SK-N-SH (cell line): ENCODE results near the gene KCNF1. TPM values are rescaled to one million over a fixed set of nuclear protein-coding genes. Genes with fewer than 3 reads are reported as not detected.

ENCODE experiments used
- CTCF ChIA-PET: fragments of 300-600, 350-600 bp; formaldehyde crosslinking; extraction: SDS; loops from one replicate; lab custom pipeline; 2021; lab: Yijun Ruan, JAX
- POLR2A ChIA-PET: fragments of 350-600 bp; sonication (Branson Sonifier 250); formaldehyde crosslinking; extraction: SDS; loops from one replicate; lab custom pipeline; 2020; ENCODE audit warnings: antibody characterized with exemption, inconsistent platforms; lab: Yijun Ruan, JAX
- DNase-seq: peaks from one replicate; pipeline ENCODE4 v3.0.0; 2012
- H2AFZ ChIP-seq: fragments of 200-600 bp; sonication (generic); 2 replicates; pipeline ENCODE4 v1.8.1; 2016; ENCODE audit warnings: antibody characterized with exemption, mild to moderate bottlenecking, low read depth
- H3F3A ChIP-seq: fragments of 200-600 bp; sonication (generic); replicated peaks from 2 replicates; pipeline ENCODE3; 2016; ENCODE audit warnings: antibody characterized with exemption, mild to moderate bottlenecking; ENCODE audit not compliant: insufficient read depth
- H3K27ac ChIP-seq, 2 experiments: fragments of 200-500 bp in 1 of 2; fragments of 200-600 bp in 1 of 2; sonication (Bioruptor generic) in 1 of 2; sonication (generic), shearing (Covaris generic) in 1 of 2; 2 replicates each; pipeline versions ENCODE4 v1.5.1 to v1.6.1; 2014 to 2016; ENCODE audit warnings: low read depth in 2 of 2, inconsistent platforms in 1 of 2, low read length in 1 of 2, mild to moderate bottlenecking in 1 of 2, mixed read lengths in 1 of 2
- H3K27me3 ChIP-seq: fragments of 200-600 bp; sonication (generic), shearing (Covaris generic); 2 replicates; pipeline ENCODE4 v1.6.1; 2016; ENCODE audit warnings: mixed run types; ENCODE audit not compliant: insufficient read depth
- H3K36me3 ChIP-seq, 2 experiments: fragments of 200-500 bp in 1 of 2; fragments of 200-600 bp in 1 of 2; sonication (Bioruptor generic) in 1 of 2; sonication (generic) in 1 of 2; replicated peaks in 1 of 2; 2 replicates each; pipeline versions ENCODE3 to v1.5.1; 2014 to 2016; ENCODE audit warnings: low read length in 1 of 2, mild to moderate bottlenecking in 1 of 2; ENCODE audit not compliant: insufficient read depth in 2 of 2, control insufficient read depth in 1 of 2
- H3K4me1 ChIP-seq, 2 experiments: fragments of 200-500 bp in 1 of 2; fragments of 200-600 bp in 1 of 2; sonication (Bioruptor generic) in 1 of 2; sonication (generic), shearing (Covaris generic) in 1 of 2; 2 replicates each; pipeline versions ENCODE4 v1.5.1 to v1.6.1; 2014 to 2016; ENCODE audit warnings: low read depth in 1 of 2, low read length in 1 of 2, mixed run types in 1 of 2; ENCODE audit not compliant: insufficient read depth in 2 of 2, control insufficient read depth in 1 of 2
- H3K4me2 ChIP-seq: fragments of 200-600 bp; sonication (generic), shearing (Covaris generic); 2 replicates; pipeline ENCODE4 v1.6.1; 2017; ENCODE audit warnings: mixed run types
- H3K4me3 ChIP-seq, 2 experiments: fragments of 200-500 bp in 1 of 2; fragments of 200-600 bp in 1 of 2; sonication (Bioruptor generic) in 1 of 2; sonication (generic), shearing (Covaris generic) in 1 of 2; 2 replicates each; pipeline versions ENCODE4 v1.5.1 to v1.8.1; 2014 to 2016; ENCODE audit warnings: low read depth in 2 of 2, inconsistent platforms in 1 of 2, low read length in 1 of 2, mild to moderate bottlenecking in 1 of 2, mixed read lengths in 1 of 2, moderate library complexity in 1 of 2
- H3K79me2 ChIP-seq: fragments of 200-600 bp; sonication (generic); 2 replicates; pipeline ENCODE4 v1.8.1; 2017; ENCODE audit warnings: mild to moderate bottlenecking; ENCODE audit not compliant: insufficient read depth
- H3K9ac ChIP-seq: fragments of 200-600 bp; sonication (generic); 2 replicates; pipeline ENCODE4 v1.6.1; 2017; ENCODE audit warnings: mixed run types
- H3K9me2 ChIP-seq: fragments of 200-600 bp; sonication (generic); 2 replicates; pipeline ENCODE4 v1.6.1; 2017; ENCODE audit warnings: mixed run types
- H3K9me3 ChIP-seq: fragments of 200-600 bp; sonication (generic); 2 replicates; pipeline ENCODE4 v1.6.1; 2017; ENCODE audit warnings: mixed run types, mild to moderate bottlenecking, moderate library complexity
- H4K20me1 ChIP-seq: fragments of 200-600 bp; sonication (generic); 2 replicates; pipeline ENCODE4 v1.6.1; 2017; ENCODE audit warnings: mild to moderate bottlenecking, mixed run types; ENCODE audit not compliant: insufficient read depth
- CHD2 ChIP-seq: fragments of 150-350 bp; IDR thresholded peaks from 2 replicates; pipeline ENCODE4 v1.6.1; 2018; ENCODE audit warnings: low read length; ENCODE audit not compliant: partially characterized antibody
- EZH2phosphoT487 ChIP-seq: fragments of 200-600 bp; sonication (generic); IDR thresholded peaks from 2 replicates; pipeline ENCODE4 v1.6.1; 2017; ENCODE audit warnings: low read depth, mixed run types, mild to moderate bottlenecking, antibody characterized with exemption, moderate library complexity, borderline replicate concordance
- FOSL2 ChIP-seq: IDR thresholded peaks from 2 replicates; pipeline ENCODE4 v1.4.0; 2012; ENCODE audit warnings: low read depth, mild to moderate bottlenecking, moderate library complexity, borderline replicate concordance
- FOXM1 ChIP-seq: IDR thresholded peaks from 2 replicates; pipeline ENCODE4 v1.4.0; 2012; ENCODE audit warnings: low read depth, mild to moderate bottlenecking
- IRF3 ChIP-seq: fragments of 150-350 bp; IDR thresholded peaks from 2 replicates; pipeline ENCODE4 v1.6.1; 2016; ENCODE audit warnings: mild to moderate bottlenecking, low read depth, low read length
- MXI1 ChIP-seq: IDR thresholded peaks from 2 replicates; pipeline ENCODE4 v1.6.1; 2012; ENCODE audit warnings: mild to moderate bottlenecking, low read depth, low read length, improper control_type of control experiment
- NRF1 ChIP-seq: IDR thresholded peaks from 2 replicates; pipeline ENCODE4 v1.6.1; 2012; ENCODE audit warnings: low read depth, mild to moderate bottlenecking, low read length
- PBX3 ChIP-seq: IDR thresholded peaks from 2 replicates; pipeline ENCODE4; 2012
- TCF12 ChIP-seq: IDR thresholded peaks from 2 replicates; pipeline ENCODE4 v1.4.0; 2012
- TEAD4 ChIP-seq: IDR thresholded peaks from 2 replicates; pipeline ENCODE4 v1.4.0; 2012; ENCODE audit warnings: mild to moderate bottlenecking, borderline replicate concordance; ENCODE audit not compliant: insufficient read depth
- YY1 ChIP-seq: IDR thresholded peaks from 2 replicates; pipeline ENCODE4 v1.4.0; 2012; ENCODE audit warnings: low read depth, mild to moderate bottlenecking
- WGBS: methylation state at CpG from one replicate; pipeline ENCODE4 v1.1.6; 2017; ENCODE audit warnings: low lambda C conversion rate; 5-methylcytosine and 5-hydroxymethylcytosine counted together
- polyA plus RNA-seq, 3 experiments: library from polyadenylated mRNA; depleted of rRNA; stranded (reverse); fragments of >200 nt; gene quantifications; 2 replicates each; pipeline ENCODE4 v1.2.3, GENCODE V29; 2012

The KCNF1 gene
- polyA plus RNA-seq, 1 of the 3 experiments (the other 2 are of a cell fraction), result 0.23 TPM

DNA sequence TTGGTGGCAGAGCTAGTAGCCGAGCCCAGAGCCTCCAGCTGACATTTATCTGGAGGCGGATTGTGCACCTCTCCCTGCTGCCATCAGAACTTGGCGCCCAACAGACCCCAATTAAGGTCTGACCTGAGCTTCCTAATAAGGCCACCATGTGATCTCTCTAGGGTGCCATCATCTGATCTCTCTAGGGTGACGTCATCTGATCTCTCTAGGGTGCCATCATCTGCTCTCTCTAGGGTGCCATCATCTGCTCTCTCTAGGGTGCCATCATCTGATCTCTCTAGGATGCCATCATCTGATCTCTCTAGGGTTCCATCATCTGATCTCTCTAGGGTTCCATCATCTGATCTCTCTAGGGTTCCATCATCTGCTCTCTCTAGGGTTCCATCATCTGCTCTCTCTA, 6.2 kb downstream of the KCNF1 start (continued):
- TF ChIP-seq IRF3, result no peak
- TF ChIP-seq MXI1, result no peak
- TF ChIP-seq CHD2, result no peak
- TF ChIP-seq TEAD4, result no peak
- no peak for TF ChIP-seq NRF1

- CTCF ChIA-PET, result interaction anchor here (0.8 to 13.7 kb wide), 2 partner anchors 86 to 205 kb away, joined by 3 to 192 read pairs; no protein-coding TSS in a partner anchor
- peaks cover 0 to 6% of the 10 kb centered on the region in 2 experiments; a peak in 1 of 4 replicates for H3K4me1 ChIP-seq
- H3F3A ChIP-seq, result no peaks in the 10 kb centered on the region
- no peaks in the 10 kb centered on the region; the same call in 1 of the 2 replicates for H3K27me3 ChIP-seq
- H3K9me3 ChIP-seq, result no peaks in the 10 kb centered on the region
- no peaks in the 10 kb centered on the region for H3K9me2 ChIP-seq
- H3K4me3 ChIP-seq, result no peak overlapping the region
- no peak overlapping the region for H2AFZ ChIP-seq
- no peaks in the 10 kb centered on the region for H3K36me3 ChIP-seq
- TF ChIP-seq FOSL2 (no peak), EZH2phosphoT487 (no peak)
- POLR2A ChIA-PET, result no interaction called here
- DNase-seq, result no peak
- no peak overlapping the region for H3K9ac ChIP-seq
- H3K27ac ChIP-seq, result no peak overlapping the region
- no peaks in the 10 kb centered on the region for H3K79me2 ChIP-seq
- WGBS, result 79% methylated on average over 20 of the region's 20 CpGs
- H4K20me1 ChIP-seq, result no peaks in the 10 kb centered on the region
- H3K4me2 ChIP-seq, result peak overlapping the region; percentile 31; the same call in 1 of the 2 replicates
Measured at GRCh38 chr2:10918661-10919409, 7.1 kb downstream of the KCNF1 start.

GRCh38 chr2:10919410-10919770, 7.7 kb downstream of the KCNF1 start:
- Histone ChIP-seq H3K9me3 (no peaks in the 10 kb centered on the region), H3K9ac (no peak overlapping the region), H2AFZ (no peak overlapping the region), H3K27me3 (no peaks in the 10 kb centered on the region; the same call in 1 of the 2 replicates), H3K27ac (no peak overlapping the region), H3K4me3 (no peak overlapping the region), H3F3A (no peaks in the 10 kb centered on the region), H3K36me3 (no peaks in the 10 kb centered on the region), H3K4me2 (no peak overlapping the region), H3K4me1 (peaks cover 0 to 6% of the 10 kb centered on the region in 2 experiments; a peak in 1 of 4 replicates), H3K79me2 (no peaks in the 10 kb centered on the region), H4K20me1 (no peaks in the 10 kb centered on the region), H3K9me2 (no peaks in the 10 kb centered on the region)
- no peak for TF ChIP-seq YY1
- no peak for TF ChIP-seq TCF12
- no peak for TF ChIP-seq PBX3
- no peak for TF ChIP-seq FOXM1
- no peak for TF ChIP-seq EZH2phosphoT487
- DNase-seq, result no peak
- WGBS, result 73% methylated on average over 9 of the region's 9 CpGs
- POLR2A ChIA-PET, result no interaction called here
- CTCF ChIA-PET, result no interaction called here
